HAP-1 (cell line): ENCODE data around the gene CHAF1A.
A peak's percentile ranks its signal among the peaks of the same experiment; 100 is the strongest.

Experiments
- DNase-seq, 2 experiments: peaks; one replicate each; pipeline ENCODE4 v3.0.0-alpha.2; 2016 to 2020; ENCODE audit warnings: low spot score in 2 of 2
- H3K27me3 ChIP-seq: fragments of 250-450 bp; sonication (Bioruptor Pico); 2 replicates; pipeline ENCODE4 v1.5.1; 2020; ENCODE audit warnings: low read depth, mild to moderate bottlenecking, moderate library complexity
- H3K36me3 ChIP-seq: fragments of 250-450 bp; sonication (Bioruptor Pico); replicated peaks from 2 replicates; pipeline ENCODE4 v1.5.1; 2020; ENCODE audit warnings: mild to moderate bottlenecking
- H3K4me1 ChIP-seq: fragments of 250-450 bp; sonication (Bioruptor Pico); 2 replicates; pipeline ENCODE4 v1.5.1; 2020; ENCODE audit warnings: mild to moderate bottlenecking
- H3K4me3 ChIP-seq: fragments of 250-450 bp; sonication (Bioruptor Pico); 2 replicates; pipeline ENCODE4 v1.5.1; 2020; ENCODE audit warnings: mild to moderate bottlenecking, moderate library complexity
- H3K9me3 ChIP-seq: fragments of 250-450 bp; sonication (Bioruptor Pico); 2 replicates; pipeline ENCODE4 v1.5.1; 2020; ENCODE audit warnings: mild to moderate bottlenecking, moderate library complexity
- in situ Hi-C: fragments of 300-500 bp; cut with MboI; formaldehyde crosslinking; loops from 3 replicates; pipeline ENCODE4 v1.14.3; 2020; ENCODE audit warnings: low sequenced_read_pairs, inconsistent platforms, mixed read lengths

CHAF1A gene

DNA sequence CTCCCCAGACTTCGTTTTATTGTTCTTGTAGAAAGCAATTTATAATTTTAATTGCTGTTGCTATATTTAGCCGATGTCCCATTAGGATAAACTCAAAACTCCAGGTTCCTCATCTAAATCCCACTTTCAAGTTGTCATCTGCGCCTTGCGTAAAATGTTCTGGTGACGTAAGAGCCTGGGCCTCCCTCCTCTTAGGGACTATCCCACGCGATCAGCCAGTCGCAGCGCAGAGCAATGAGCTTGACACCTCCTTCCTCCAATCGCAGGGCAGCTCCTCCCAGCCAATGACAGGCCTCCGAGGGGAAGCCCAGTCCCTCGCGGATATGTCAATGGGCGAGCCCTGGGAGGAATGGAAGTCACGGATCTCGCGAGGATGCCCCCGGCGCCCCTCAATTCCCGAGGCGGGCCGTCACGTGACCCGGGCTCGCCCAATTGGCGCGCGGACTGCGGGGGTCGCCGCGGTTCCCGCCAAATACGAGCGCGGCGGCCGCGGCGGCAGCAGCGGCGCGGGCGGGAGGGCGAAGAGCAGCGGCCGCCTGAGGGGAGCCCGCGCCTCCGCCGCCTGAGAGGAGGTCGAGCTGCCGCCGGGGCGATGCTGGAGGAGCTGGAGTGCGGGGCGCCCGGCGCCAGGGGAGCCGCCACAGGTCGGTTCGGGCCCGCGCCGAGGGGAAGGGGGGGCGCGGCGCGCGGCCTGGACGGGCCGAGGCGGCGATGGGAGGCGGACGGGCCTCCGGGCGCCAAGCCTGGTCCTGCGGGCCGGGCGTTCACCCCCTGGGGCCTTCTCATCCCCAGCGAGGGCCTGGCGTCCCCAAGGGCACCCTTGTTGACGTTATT lies at the start of gene CHAF1A:
TSS of gene CHAF1A (plus strand) at position 470 of the 834 bp plus-strand sequence. CDS start at position 593, 123 bp downstream.
- H3K9me3 ChIP-seq: no peaks in the 10 kb centered on the region
- DNase-seq: peak; percentile 98 to 100
- peak within 1 kb of the TSS; percentile 85 for H3K4me3 ChIP-seq
- no peaks in the 10 kb centered on the region for H3K27me3 ChIP-seq
- in situ Hi-C loops: no loop called here
- peaks cover 37% of the 10 kb centered on the region for H3K36me3 ChIP-seq
- peaks cover 11% of the 10 kb centered on the region for H3K4me1 ChIP-seq

- in situ Hi-C loops: loop anchor here (5.0 kb wide), 1 partner anchor 85 kb away; no protein-coding TSS in a partner anchor
- no peak overlapping the region for H3K4me3 ChIP-seq
- no peaks in the 10 kb centered on the region for H3K27me3 ChIP-seq
- no peaks in the 10 kb centered on the region for H3K4me1 ChIP-seq
- DNase-seq: peak in 1 of 2 experiments; percentile 76
- H3K36me3 ChIP-seq: peaks cover 12% of the 10 kb centered on the region
- no peaks in the 10 kb centered on the region for H3K9me3 ChIP-seq
Measured at GRCh38 chr19:4352701-4353121, 49.7 kb upstream of the CHAF1A start.

DNA sequence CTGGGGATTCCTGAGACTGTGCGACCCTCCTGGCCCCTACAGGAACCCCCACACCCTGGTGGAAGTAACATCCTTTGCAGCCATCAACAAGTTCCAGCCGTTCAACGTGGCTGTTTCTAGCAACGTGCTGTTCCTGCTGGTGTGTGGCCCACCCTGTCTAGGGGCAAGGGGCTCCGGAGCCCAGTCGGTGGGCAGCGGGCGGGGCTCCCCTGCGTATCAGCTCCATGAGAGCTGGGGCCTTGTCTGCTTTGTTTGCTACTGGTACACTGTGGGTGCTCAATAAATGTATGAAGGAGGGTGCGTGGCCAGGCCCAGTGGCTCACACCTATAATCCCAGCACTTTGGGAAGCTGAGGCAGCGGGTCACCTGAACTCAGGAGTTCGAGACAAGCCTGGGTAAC lies 48.2 kb upstream of the CHAF1A start:
- no peaks in the 10 kb centered on the region for H3K9me3 ChIP-seq
- no peak overlapping the region for H3K4me3 ChIP-seq
- no peaks in the 10 kb centered on the region for H3K4me1 ChIP-seq
- H3K36me3 ChIP-seq: peaks cover 21% of the 10 kb centered on the region
- no peaks in the 10 kb centered on the region for H3K27me3 ChIP-seq
- no peak for DNase-seq
- in situ Hi-C loops: loop anchor here (5.0 kb wide), 1 partner anchor 87 kb away; no protein-coding TSS in a partner anchor

DNA sequence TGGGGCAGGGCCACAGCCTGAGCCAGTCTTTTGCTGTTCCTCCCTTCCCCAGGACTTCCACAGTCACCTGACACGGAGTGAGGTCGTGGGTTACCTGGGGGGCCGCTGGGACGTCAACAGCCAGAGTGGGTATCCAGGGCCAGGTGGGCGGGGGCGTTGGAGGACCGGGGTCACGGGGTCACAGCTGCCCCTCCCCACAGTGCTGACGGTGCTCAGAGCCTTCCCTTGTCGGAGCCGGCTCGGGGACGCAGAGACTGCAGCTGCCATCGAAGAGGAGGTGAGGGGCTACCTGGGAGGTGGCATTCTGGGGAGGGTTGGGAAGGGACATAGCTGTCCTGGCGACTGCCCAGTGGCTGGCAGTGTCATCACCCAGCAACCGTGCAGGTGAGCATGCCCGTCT lies 47.5 kb upstream of the CHAF1A start:
- no peaks in the 10 kb centered on the region for H3K9me3 ChIP-seq
- no peak for DNase-seq
- in situ Hi-C loops: loop anchor here (5.0 kb wide), 1 partner anchor 88 kb away; no protein-coding TSS in a partner anchor
- H3K4me3 ChIP-seq: no peak overlapping the region
- H3K27me3 ChIP-seq: no peaks in the 10 kb centered on the region
- peaks cover 28% of the 10 kb centered on the region for H3K36me3 ChIP-seq
- H3K4me1 ChIP-seq: no peaks in the 10 kb centered on the region

GRCh38 chr19:4357095-4357797 lies 45.2 kb upstream of the CHAF1A start:
- no peaks in the 10 kb centered on the region for H3K4me1 ChIP-seq
- in situ Hi-C loops: no loop called here
- peaks cover 37% of the 10 kb centered on the region for H3K36me3 ChIP-seq
- no peak overlapping the region for H3K4me3 ChIP-seq
- no peaks in the 10 kb centered on the region for H3K9me3 ChIP-seq
- no peak for DNase-seq
- no peaks in the 10 kb centered on the region for H3K27me3 ChIP-seq

DNA sequence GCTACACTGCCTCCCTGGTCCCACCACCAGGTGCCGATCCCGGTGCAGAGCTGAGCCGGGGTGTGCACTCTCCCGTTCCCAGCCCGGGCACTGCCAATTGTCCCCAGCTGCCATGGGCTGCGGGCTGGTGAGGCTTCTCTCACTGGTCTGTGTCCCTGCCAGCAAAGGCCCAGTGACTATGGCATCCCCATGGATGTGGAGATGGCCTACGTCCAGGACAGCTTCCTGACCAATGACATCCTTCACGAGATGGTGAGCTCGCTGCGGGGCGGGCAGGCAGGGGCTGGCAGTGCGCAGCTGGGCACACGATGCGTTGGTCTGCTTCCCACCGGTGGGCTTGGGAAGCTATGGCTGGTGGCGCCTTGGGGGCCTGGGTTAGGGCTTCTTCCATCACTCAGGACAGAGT lies 44.5 kb upstream of the CHAF1A start:
- H3K4me3 ChIP-seq: no peak overlapping the region
- no peaks in the 10 kb centered on the region for H3K27me3 ChIP-seq
- no peaks in the 10 kb centered on the region for H3K4me1 ChIP-seq
- peaks cover 44% of the 10 kb centered on the region for H3K36me3 ChIP-seq
- in situ Hi-C loops: no loop called here
- H3K9me3 ChIP-seq: no peaks in the 10 kb centered on the region
- DNase-seq: no peak

DNA sequence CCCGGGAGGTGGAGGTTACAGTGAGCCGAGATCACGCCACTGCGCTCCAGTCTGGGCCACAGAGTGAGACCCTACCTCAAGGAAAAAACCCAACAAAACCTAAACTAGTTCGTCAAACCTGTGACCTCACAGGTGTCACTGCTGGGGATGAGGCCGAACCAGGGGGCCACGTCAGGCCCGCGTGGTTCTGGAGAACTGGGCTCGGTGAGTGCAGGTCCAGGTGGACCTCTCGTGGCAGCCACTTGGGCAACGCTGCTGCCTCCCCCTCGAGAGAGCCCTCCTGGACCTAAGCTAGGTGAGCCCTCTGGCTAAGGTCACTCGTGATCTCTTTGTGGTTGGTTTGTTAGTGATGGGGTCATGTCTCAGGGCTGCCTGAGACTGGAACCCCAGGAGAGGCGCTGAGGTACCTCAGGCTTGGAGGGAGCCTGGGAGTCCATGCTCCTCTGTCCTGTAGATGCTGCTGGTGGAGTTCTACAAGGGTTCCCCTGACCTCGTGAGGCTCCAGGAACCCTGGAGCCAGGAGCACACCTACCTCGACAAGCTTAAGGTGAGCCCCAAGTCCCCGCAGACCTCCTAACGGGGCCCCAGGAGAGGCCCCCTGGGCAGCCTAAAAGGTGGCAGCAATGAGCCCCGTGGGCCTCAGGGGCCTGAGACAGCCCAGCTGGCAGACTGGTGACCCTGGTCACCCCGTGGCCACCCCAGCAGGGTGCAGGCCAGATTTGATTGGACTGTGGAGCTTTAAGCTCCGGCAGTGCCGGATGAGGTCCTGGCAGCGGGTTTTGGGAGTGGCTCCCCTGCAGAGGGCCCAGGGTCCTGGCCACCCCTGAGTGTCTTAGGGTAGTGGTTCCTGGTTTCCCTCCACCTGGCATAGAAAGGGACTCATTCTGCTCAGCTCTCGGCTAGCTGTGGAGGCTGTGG lies 43.5 kb upstream of the CHAF1A start:
- H3K9me3 ChIP-seq: no peaks in the 10 kb centered on the region
- no peak overlapping the region for H3K4me3 ChIP-seq
- H3K36me3 ChIP-seq: peaks cover 51% of the 10 kb centered on the region
- DNase-seq: no peak
- in situ Hi-C loops: no loop called here
- H3K27me3 ChIP-seq: no peaks in the 10 kb centered on the region
- H3K4me1 ChIP-seq: no peaks in the 10 kb centered on the region

DNA sequence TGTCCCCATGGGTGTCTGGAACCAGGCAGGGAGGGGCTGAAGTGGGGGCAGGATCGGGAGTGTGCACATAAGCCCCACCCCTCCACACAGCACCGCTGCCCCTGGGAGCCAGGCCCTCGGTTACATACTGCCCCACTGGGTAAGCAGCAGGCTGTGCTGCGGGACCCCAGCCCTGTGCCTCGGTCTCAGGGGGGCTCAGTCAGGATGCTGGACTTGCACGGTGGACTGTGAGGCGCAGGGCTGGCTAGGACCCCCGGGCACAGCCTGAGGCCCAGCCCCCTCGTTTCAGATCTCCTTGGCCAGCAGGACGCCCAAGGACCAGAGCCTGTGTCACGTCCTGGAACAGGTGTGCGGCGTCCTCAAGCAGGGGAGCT lies 42.8 kb upstream of the CHAF1A start:
- Histone ChIP-seq H3K4me1 (no peaks in the 10 kb centered on the region), H3K4me3 (no peak overlapping the region), H3K27me3 (no peaks in the 10 kb centered on the region), H3K9me3 (no peaks in the 10 kb centered on the region), H3K36me3 (peaks cover 53% of the 10 kb centered on the region)
- DNase-seq: no peak
- in situ Hi-C loops: no loop called here

GRCh38 chr19:4360081-4360569 lies 42.3 kb upstream of the CHAF1A start:
- in situ Hi-C loops: no loop called here
- H3K27me3 ChIP-seq: no peaks in the 10 kb centered on the region
- DNase-seq: no peak
- no peaks in the 10 kb centered on the region for H3K4me1 ChIP-seq
- H3K4me3 ChIP-seq: no peak overlapping the region
- H3K36me3 ChIP-seq: peaks cover 54% of the 10 kb centered on the region
- H3K9me3 ChIP-seq: no peaks in the 10 kb centered on the region

DNA sequence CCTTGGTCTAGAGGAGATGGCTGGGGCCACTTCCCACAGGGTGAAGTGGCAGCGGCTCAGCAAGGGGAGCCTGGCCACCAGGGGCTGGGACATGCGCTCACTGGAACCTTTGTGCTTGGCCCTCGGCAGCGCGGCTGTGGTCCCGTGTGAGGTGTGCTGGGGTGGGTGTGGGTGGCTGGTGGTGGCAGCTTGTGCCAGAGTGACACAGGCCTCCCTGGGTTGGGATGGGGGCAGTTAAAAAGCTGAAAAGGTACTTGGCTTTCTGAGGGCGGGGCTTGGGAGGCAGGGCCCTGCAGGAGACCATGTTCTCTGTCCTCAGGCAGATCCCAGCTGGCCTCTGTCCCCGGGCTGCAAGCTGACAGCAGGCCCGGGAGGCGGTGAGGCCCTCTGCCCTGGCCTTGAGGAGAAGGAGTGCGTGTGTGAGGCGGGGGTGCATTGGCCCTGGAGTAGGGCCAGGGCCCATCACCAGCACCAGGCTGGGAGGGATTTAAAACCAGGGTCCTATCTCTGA lies 41.7 kb upstream of the CHAF1A start:
- peaks cover 60% of the 10 kb centered on the region for H3K36me3 ChIP-seq

DNA sequence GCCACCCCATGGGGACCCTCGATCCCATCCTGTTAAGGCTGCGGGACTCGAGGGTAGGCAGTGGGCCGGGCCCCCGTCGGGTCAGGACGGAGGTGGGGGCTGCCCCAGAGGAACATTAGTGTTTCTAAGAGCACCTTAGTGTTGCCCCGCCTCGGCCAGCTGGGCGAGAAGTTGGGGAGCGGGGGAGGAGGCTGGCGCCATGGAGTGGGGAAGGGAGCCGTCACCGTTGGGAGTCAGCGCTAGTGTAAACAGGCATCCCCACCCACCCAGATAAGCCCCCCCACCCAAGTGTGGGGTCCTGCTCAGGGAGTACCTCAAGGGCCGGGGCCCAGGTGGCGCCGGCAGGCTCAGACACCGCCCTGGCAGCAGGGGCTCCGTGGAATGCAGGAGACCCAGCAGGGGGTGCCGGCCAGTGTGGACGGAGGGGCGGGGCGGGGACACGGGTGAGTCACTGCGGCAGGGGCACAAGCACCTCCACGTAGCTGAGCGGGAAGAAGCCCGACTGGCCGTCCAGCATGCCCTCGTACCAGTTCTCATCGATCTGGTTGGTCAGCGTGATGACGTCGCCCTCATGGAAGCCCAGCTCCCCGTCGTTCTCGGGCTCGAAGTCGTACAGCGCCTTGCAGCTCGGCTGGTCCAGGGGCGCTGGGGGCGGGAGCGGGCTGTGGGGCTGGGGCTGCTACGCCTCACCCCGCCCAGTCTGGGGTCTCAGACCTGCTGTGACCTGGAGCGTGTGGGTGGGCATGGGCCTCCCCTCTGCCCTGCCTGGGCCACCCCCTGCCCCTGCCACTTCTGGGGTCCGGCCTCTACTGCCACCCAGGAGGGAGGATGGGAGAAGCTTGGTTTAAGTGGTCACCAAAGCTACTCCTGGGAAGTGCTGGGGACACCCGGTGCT lies 41.0 kb upstream of the CHAF1A start:
- in situ Hi-C loops: no loop called here

More for the DNA sequence above, 41.7 kb upstream of the CHAF1A start:
- Histone ChIP-seq H3K4me3 (no peak overlapping the region), H3K27me3 (no peaks in the 10 kb centered on the region), H3K4me1 (no peaks in the 10 kb centered on the region), H3K9me3 (no peaks in the 10 kb centered on the region)
- in situ Hi-C loops: no loop called here
- DNase-seq: peak in 1 of 2 experiments; percentile 31

DNA sequence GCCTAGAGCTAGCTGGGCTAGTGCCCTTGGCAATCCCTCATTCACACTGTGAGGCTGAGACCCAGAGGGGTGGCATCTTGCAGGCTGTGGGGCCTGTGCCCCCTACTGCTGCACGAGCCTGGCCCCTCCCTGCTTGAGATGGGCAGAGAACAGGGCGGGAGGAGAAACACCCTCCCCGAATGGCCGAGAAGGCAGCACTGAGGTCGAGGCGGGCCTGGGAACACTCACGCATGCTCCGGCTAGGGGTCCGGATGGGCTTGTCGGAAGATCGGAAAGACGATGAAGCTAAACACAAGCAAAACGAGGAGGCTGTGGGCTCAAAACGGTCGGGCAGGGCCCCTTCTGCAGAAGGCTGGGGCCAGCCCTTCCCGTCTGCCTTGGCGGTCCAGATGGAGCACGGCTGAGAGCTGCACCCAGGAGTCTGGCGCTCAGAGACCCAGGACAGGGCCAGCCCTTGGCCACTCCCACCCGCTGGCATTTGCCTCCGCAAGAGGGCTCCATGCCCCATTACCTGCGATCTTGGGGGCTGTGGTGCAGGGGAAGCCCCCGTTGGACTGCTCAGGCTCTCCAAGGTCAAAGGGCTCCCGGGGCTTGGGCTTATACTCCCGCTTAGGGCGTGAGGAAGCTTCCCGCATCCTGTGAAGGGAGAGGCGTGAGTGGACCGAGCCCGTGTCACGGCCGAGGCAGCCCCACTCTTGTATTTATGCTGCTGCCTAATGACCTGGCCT lies 40.2 kb upstream of the CHAF1A start:
- in situ Hi-C loops: no loop called here
- no peaks in the 10 kb centered on the region for H3K9me3 ChIP-seq
- DNase-seq: no peak
- no peaks in the 10 kb centered on the region for H3K27me3 ChIP-seq
- peaks cover 67% of the 10 kb centered on the region for H3K36me3 ChIP-seq
- H3K4me1 ChIP-seq: no peaks in the 10 kb centered on the region
- H3K4me3 ChIP-seq: no peak overlapping the region

More for the DNA sequence above, 41.0 kb upstream of the CHAF1A start:
- no peaks in the 10 kb centered on the region for H3K9me3 ChIP-seq
- no peaks in the 10 kb centered on the region for H3K27me3 ChIP-seq
- no peaks in the 10 kb centered on the region for H3K4me1 ChIP-seq
- peaks cover 67% of the 10 kb centered on the region for H3K36me3 ChIP-seq
- H3K4me3 ChIP-seq: no peak overlapping the region
- no peak for DNase-seq
